ENCODE measurements around the gene TMEM178B. TPM values are rescaled to one million over a fixed set of nuclear protein-coding genes. Genes with fewer than 3 reads are reported as not detected.
"Not testable (repeated sequence)": the region's sequence is repeated elsewhere in the genome, so short reads cannot be mapped to it uniquely, and the experiment has no call there.

Gene TMEM178B
- total RNA-seq (1 to 10 TPM in 1 of 2 experiments, under 1 TPM in 1; 0.97 to 1.1 TPM), polyA plus RNA-seq (0.02 TPM)

DNA sequence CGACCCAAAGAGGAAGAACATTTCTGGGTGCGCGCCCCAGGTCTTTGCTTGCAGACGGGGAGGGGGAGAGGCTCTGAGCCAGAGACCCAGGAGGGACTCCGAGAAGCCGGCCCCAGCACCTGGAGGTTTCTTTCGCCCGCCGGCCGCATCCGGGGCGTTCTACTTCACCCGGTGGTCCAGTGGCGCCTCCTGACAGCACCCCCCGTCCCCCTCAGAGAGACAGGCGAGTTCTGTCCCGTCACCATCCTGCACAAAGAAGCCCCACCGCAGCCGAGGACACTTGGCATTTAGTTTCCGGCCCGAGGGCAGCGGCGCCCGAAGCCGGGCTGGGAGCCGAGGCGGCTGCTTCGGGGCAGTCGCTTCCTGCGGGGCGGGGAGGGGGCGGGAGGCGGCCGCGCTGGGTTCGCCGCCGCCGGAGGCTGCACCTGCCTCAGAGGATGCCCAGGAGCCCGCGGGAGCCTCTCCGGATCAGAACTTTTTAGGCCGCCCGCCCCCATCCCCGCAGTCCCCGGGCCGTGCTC lies at the start of gene TMEM178B:
TSS of gene TMEM178B (plus strand) at position 424 of the 521 bp plus-strand sequence.
- peaks cover 13% of the 10 kb centered on the region for H3K4me1 ChIP-seq (ENCODE audit: insufficient read depth, low read length)
- H3K27me3 ChIP-seq (ENCODE audit: insufficient read depth, low read length, poor library complexity, severe bottlenecking), result peaks cover 31% of the 10 kb centered on the region
- Mint-ChIP-seq H3K9me3 (peaks cover 0 to 3% (median 0%) of the 10 kb centered on the region in 5 donors), H3K4me3 (peak within 1 kb of the TSS; percentile 58 to 92 (median 74)), H3K4me1 (peaks cover 21 to 35% (median 30%) of the 10 kb centered on the region in 3 donors), H3K36me3 (peaks cover 0 to 2% (median 0%) of the 10 kb centered on the region in 3 donors), H3K27me3 (peaks cover 31 to 36% of the 10 kb centered on the region in 2 donors), H3K27ac (peak within 1 kb of the TSS in 1 of 8 donors; percentile 82)
- no peaks in the 10 kb centered on the region for H3K9me3 ChIP-seq (ENCODE audit: low read length)
- no peaks in the 10 kb centered on the region for H3K36me3 ChIP-seq (ENCODE audit: insufficient read depth, low read length)
- peak within 1 kb of the TSS; percentile 37 for H3K4me3 ChIP-seq (ENCODE audit: low read length)
- H3K27ac ChIP-seq (ENCODE audit: low read depth, low read length), result no peak within 1 kb of the TSS
- CTCF ChIA-PET, result no interaction called here
- POLR2A ChIA-PET, result no interaction called here
- DNase-seq, result no peak

DNA sequence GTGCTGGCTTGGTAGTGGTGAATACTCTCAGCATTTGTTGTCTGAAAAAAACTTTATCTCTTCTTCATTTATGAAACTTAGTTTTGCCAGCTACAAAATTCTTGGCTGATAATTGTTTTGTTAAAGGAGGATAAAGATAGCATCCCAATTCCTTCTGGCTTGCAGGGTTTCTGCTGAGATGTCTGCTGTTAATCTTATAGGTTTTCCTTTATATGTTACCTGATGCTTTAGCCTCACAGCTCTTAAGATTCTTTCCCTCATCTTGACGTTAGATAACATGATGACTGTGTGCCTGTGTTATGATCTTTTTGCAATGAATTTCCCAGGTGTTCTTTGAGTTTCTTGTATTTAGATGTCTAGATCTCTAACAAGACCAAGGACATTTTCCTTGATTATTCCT lies 49.2 kb upstream of the TMEM178B start:
- POLR2A ChIA-PET, result no interaction called here
- H3K4me1 ChIP-seq (ENCODE audit: insufficient read depth, low read length), result peaks cover 13% of the 10 kb centered on the region
- DNase-seq, result no peak
- peaks cover 14 to 70% of the 10 kb centered on the region in 2 donors for H3K27me3 Mint-ChIP-seq
- no peak overlapping the region for H3K27ac ChIP-seq (ENCODE audit: low read depth, low read length)
- peaks cover 5 to 18% (median 5%) of the 10 kb centered on the region in 3 donors for H3K36me3 Mint-ChIP-seq
- H3K36me3 ChIP-seq (ENCODE audit: insufficient read depth, low read length), result no peaks in the 10 kb centered on the region
- H3K27ac Mint-ChIP-seq, result no peak overlapping the region
- no peak overlapping the region for H3K4me3 Mint-ChIP-seq
- CTCF ChIA-PET, result no interaction called here
- H3K9me3 Mint-ChIP-seq, result peaks cover 10 to 22% (median 16%) of the 10 kb centered on the region in 5 donors
- H3K4me1 Mint-ChIP-seq, result peaks cover 9 to 20% (median 10%) of the 10 kb centered on the region in 3 donors
- no peaks in the 10 kb centered on the region for H3K9me3 ChIP-seq (ENCODE audit: low read length)
- H3K4me3 ChIP-seq (ENCODE audit: low read length), result no peak overlapping the region
- H3K27me3 ChIP-seq (ENCODE audit: insufficient read depth, low read length, poor library complexity, severe bottlenecking), result no peaks in the 10 kb centered on the region

GRCh38 chr7:141027043-141027442 lies 46.8 kb upstream of the TMEM178B start:
- ChIA-PET CTCF (no interaction called here), POLR2A (no interaction called here)
- H3K4me3 ChIP-seq (ENCODE audit: low read length), result no peak overlapping the region
- no peaks in the 10 kb centered on the region for H3K9me3 ChIP-seq (ENCODE audit: low read length)
- peaks cover 13% of the 10 kb centered on the region for H3K4me1 ChIP-seq (ENCODE audit: insufficient read depth, low read length)
- DNase-seq, result no peak
- Mint-ChIP-seq H3K36me3 (peaks cover 5 to 18% (median 5%) of the 10 kb centered on the region in 3 donors), H3K9me3 (peaks cover 11 to 22% (median 17%) of the 10 kb centered on the region in 5 donors), H3K27me3 (peaks cover 16 to 72% of the 10 kb centered on the region in 2 donors), H3K4me1 (peaks cover 9 to 20% (median 10%) of the 10 kb centered on the region in 3 donors), H3K4me3 (no peak overlapping the region), H3K27ac (no peak overlapping the region)
- no peaks in the 10 kb centered on the region for H3K36me3 ChIP-seq (ENCODE audit: insufficient read depth, low read length)
- no peaks in the 10 kb centered on the region for H3K27me3 ChIP-seq (ENCODE audit: insufficient read depth, low read length, poor library complexity, severe bottlenecking)
- H3K27ac ChIP-seq (ENCODE audit: low read depth, low read length), result no peak overlapping the region

DNA sequence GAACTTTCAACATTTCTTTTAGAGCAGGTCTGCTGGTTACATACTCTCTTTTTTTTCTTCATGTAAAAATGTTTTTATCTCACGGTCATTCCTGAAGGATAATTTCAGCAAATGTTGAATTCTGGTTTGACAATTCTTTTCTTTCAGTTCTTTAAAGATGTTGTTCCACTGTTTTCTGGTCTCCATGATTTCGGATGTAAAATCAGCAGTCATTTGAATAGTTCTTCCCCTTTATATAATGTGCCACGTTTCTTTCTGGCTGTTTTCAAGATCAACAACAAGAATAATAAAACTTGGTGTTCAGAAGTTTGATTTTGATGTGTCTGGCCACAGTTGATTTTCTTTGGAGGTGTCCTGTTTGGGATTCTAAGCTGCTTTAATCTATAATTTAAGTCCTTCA lies 45.1 kb upstream of the TMEM178B start:
- Histone ChIP-seq H3K4me3 (ENCODE audit: low read length) (no peak overlapping the region), H3K27ac (ENCODE audit: low read depth, low read length) (no peak overlapping the region), H3K4me1 (ENCODE audit: insufficient read depth, low read length) (peaks cover 3% of the 10 kb centered on the region), H3K27me3 (ENCODE audit: insufficient read depth, low read length, poor library complexity, severe bottlenecking) (no peaks in the 10 kb centered on the region), H3K36me3 (ENCODE audit: insufficient read depth, low read length) (no peaks in the 10 kb centered on the region), H3K9me3 (ENCODE audit: low read length) (no peaks in the 10 kb centered on the region)
- peaks cover 1 to 6% (median 2%) of the 10 kb centered on the region in 3 donors for H3K4me1 Mint-ChIP-seq
- H3K27me3 Mint-ChIP-seq, result peaks cover 21 to 62% of the 10 kb centered on the region in 2 donors
- ChIA-PET CTCF (no interaction called here), POLR2A (no interaction called here)
- DNase-seq, result no peak
- peaks cover 5 to 18% (median 5%) of the 10 kb centered on the region in 3 donors for H3K36me3 Mint-ChIP-seq
- H3K4me3 Mint-ChIP-seq, result no peak overlapping the region
- H3K9me3 Mint-ChIP-seq, result peaks cover 13 to 19% (median 17%) of the 10 kb centered on the region in 5 donors
- no peak overlapping the region for H3K27ac Mint-ChIP-seq

GRCh38 chr7:141032539-141033323 lies 41.1 kb upstream of the TMEM178B start:
- H3K27ac ChIP-seq (ENCODE audit: low read depth, low read length); H3K9me3 ChIP-seq (ENCODE audit: low read length); H3K36me3 ChIP-seq (ENCODE audit: insufficient read depth, low read length); H3K4me1 Mint-ChIP-seq; H3K27ac Mint-ChIP-seq; POLR2A ChIA-PET; H3K4me3 ChIP-seq (ENCODE audit: low read length); H3K9me3 Mint-ChIP-seq; H3K27me3 ChIP-seq (ENCODE audit: insufficient read depth, low read length, poor library complexity, severe bottlenecking); DNase-seq; H3K4me3 Mint-ChIP-seq; H3K4me1 ChIP-seq (ENCODE audit: insufficient read depth, low read length); CTCF ChIA-PET: not testable (repeated sequence)
- Mint-ChIP-seq H3K27me3 (peaks cover 19 to 49% of the 10 kb centered on the region in 2 donors), H3K36me3 (peaks cover 0 to 12% (median 1%) of the 10 kb centered on the region in 3 donors)

DNA sequence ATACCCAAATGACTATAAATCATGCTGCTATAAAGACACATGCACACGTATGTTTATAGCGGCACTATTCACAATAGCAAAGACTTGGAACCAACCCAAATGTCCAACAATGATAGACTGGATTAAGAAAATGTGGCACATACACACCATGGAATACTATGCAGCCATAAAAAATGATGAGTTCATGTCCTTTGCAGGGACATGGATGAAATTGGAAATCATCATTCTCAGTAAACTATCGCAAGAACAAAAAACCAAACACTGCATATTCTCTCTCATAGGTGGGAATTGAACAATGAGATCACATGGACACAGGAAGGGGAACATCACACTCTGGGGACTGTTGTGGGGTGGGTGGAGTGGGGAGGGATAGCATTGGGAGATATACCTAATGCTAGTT lies 35.8 kb upstream of the TMEM178B start:
- H3K27ac ChIP-seq (ENCODE audit: low read depth, low read length); H3K4me1 Mint-ChIP-seq; H3K4me1 ChIP-seq (ENCODE audit: insufficient read depth, low read length); H3K4me3 ChIP-seq (ENCODE audit: low read length); H3K4me3 Mint-ChIP-seq; CTCF ChIA-PET; DNase-seq; H3K36me3 ChIP-seq (ENCODE audit: insufficient read depth, low read length); H3K27ac Mint-ChIP-seq; H3K9me3 ChIP-seq (ENCODE audit: low read length); POLR2A ChIA-PET; H3K27me3 ChIP-seq (ENCODE audit: insufficient read depth, low read length, poor library complexity, severe bottlenecking); H3K9me3 Mint-ChIP-seq: not testable (repeated sequence)
- H3K36me3 Mint-ChIP-seq, result peaks cover 0 to 15% (median 0%) of the 10 kb centered on the region in 3 donors
- peaks cover 16 to 30% of the 10 kb centered on the region in 2 donors for H3K27me3 Mint-ChIP-seq

- CTCF ChIA-PET, result interaction anchor here (0.6 kb wide), 1 partner anchor 347 kb away, joined by 4 read pairs; no protein-coding TSS in a partner anchor
- Mint-ChIP-seq H3K27me3 (peaks cover 13 to 34% of the 10 kb centered on the region in 2 donors), H3K27ac (no peak overlapping the region)
Observed at GRCh38 chr7:141039376-141039775, 34.5 kb upstream of the TMEM178B start.

More at GRCh38 chr7:141039376-141039775, 34.5 kb upstream of the TMEM178B start:
- no peak overlapping the region for H3K27ac ChIP-seq (ENCODE audit: low read depth, low read length)
- DNase-seq, result no peak
- Mint-ChIP-seq H3K9me3 (peaks cover 0 to 4% (median 2%) of the 10 kb centered on the region in 5 donors), H3K4me1 (no peaks in the 10 kb centered on the region), H3K4me3 (no peak overlapping the region), H3K36me3 (peaks cover 0 to 12% (median 0%) of the 10 kb centered on the region in 3 donors)
- no peaks in the 10 kb centered on the region for H3K36me3 ChIP-seq (ENCODE audit: insufficient read depth, low read length)
- no peaks in the 10 kb centered on the region for H3K27me3 ChIP-seq (ENCODE audit: insufficient read depth, low read length, poor library complexity, severe bottlenecking)
- H3K9me3 ChIP-seq (ENCODE audit: low read length), result no peaks in the 10 kb centered on the region
- H3K4me1 ChIP-seq (ENCODE audit: insufficient read depth, low read length), result no peaks in the 10 kb centered on the region
- H3K4me3 ChIP-seq (ENCODE audit: low read length), result no peak overlapping the region
- POLR2A ChIA-PET, result no interaction called here
